Measurements from ENCODE around the gene DYRK1A. TPM values are rescaled to one million over a fixed set of nuclear protein-coding genes. Genes with fewer than 3 reads are reported as not detected.
A peak's percentile ranks its signal among the peaks of the same experiment; 100 is the strongest.

Gene DYRK1A
- total and polyA plus RNA-seq, 2 experiments from 2014 or later: 4.2 to 61.7 TPM

GRCh38 chr21:37473491-37473890 lies 106.9 kb downstream of the DYRK1A start:
- Histone ChIP-seq H3K27me3 (no peaks in the 10 kb centered on the region), H3K36me3 (peaks cover 14% of the 10 kb centered on the region), H3K9me3 (ENCODE audit: low read depth) (no peaks in the 10 kb centered on the region), H3K27ac (peak overlapping the region; percentile 18), H3K4me3 (no peak overlapping the region), H3K4me1 (ENCODE audit: low read depth) (peaks cover 25% of the 10 kb centered on the region)
- no peak for TF ChIP-seq CTCF (IDR thresholded peaks at IDR 0.05; ENCODE audit: low read depth, low read length)
- DNase-seq (ENCODE audit: low read depth in 1 of 2, low spot score in 1 of 2): no peak

- DNase-seq (ENCODE audit: low read depth in 1 of 2, low spot score in 1 of 2): no peak
- H3K27me3 ChIP-seq: no peaks in the 10 kb centered on the region
- no peak overlapping the region for H3K4me3 ChIP-seq
- peak overlapping the region; percentile 65 for H3K27ac ChIP-seq
- H3K9me3 ChIP-seq (ENCODE audit: low read depth): no peaks in the 10 kb centered on the region
- H3K4me1 ChIP-seq (ENCODE audit: low read depth): peaks cover 25% of the 10 kb centered on the region
- TF ChIP-seq CTCF (IDR thresholded peaks at IDR 0.05; ENCODE audit: low read depth, low read length): no peak
- peaks cover 17% of the 10 kb centered on the region for H3K36me3 ChIP-seq
These were observed 107.8 kb downstream of the DYRK1A start for GRCh38 chr21:37474342-37474741.

- peaks cover 18% of the 10 kb centered on the region for H3K36me3 ChIP-seq
- TF ChIP-seq CTCF (IDR thresholded peaks at IDR 0.05; ENCODE audit: low read depth, low read length): no peak
- no peak overlapping the region for H3K4me3 ChIP-seq
- H3K9me3 ChIP-seq (ENCODE audit: low read depth): no peaks in the 10 kb centered on the region
- peaks cover 25% of the 10 kb centered on the region for H3K4me1 ChIP-seq (ENCODE audit: low read depth)
- no peaks in the 10 kb centered on the region for H3K27me3 ChIP-seq
- H3K27ac ChIP-seq: peak overlapping the region; percentile 65
- DNase-seq (ENCODE audit: low read depth in 1 of 2, low spot score in 1 of 2): no peak
These were observed 108.8 kb downstream of the DYRK1A start for GRCh38 chr21:37475186-37475868.

- Histone ChIP-seq H3K4me3 (no peak overlapping the region), H3K9me3 (ENCODE audit: low read depth) (no peaks in the 10 kb centered on the region), H3K27ac (no peak overlapping the region), H3K27me3 (no peaks in the 10 kb centered on the region), H3K36me3 (peaks cover 13% of the 10 kb centered on the region), H3K4me1 (ENCODE audit: low read depth) (peaks cover 25% of the 10 kb centered on the region)
- DNase-seq (ENCODE audit: low read depth in 1 of 2, low spot score in 1 of 2): no peak
- no peak for TF ChIP-seq CTCF (IDR thresholded peaks at IDR 0.05; ENCODE audit: low read depth, low read length)
These were observed 112.2 kb downstream of the DYRK1A start for GRCh38 chr21:37478794-37479193.

GRCh38 chr21:37483776-37484175 lies 117.2 kb downstream of the DYRK1A start:
- DNase-seq (ENCODE audit: low read depth in 1 of 2, low spot score in 1 of 2): no peak

More at GRCh38 chr21:37483776-37484175, 117.2 kb downstream of the DYRK1A start:
- Histone ChIP-seq H3K36me3 (peaks cover 29% of the 10 kb centered on the region), H3K4me3 (no peak overlapping the region), H3K9me3 (ENCODE audit: low read depth) (no peaks in the 10 kb centered on the region), H3K27ac (no peak overlapping the region), H3K4me1 (ENCODE audit: low read depth) (peaks cover 3% of the 10 kb centered on the region), H3K27me3 (no peaks in the 10 kb centered on the region)
- no peak for TF ChIP-seq CTCF (IDR thresholded peaks at IDR 0.05; ENCODE audit: low read depth, low read length)

Data from cardiac muscle cell (in vitro differentiated cells and primary cell).